ENCODE data around the gene LPCAT1. TPM values are rescaled to one million over a fixed set of nuclear protein-coding genes. Genes with fewer than 3 reads are reported as not detected.
A peak's percentile ranks its signal among the peaks of the same experiment; 100 is the strongest.

Gene LPCAT1
- total and polyA plus RNA-seq, 2 of the 13 experiments (the other 11 are each of a cell fraction or from before 2014, with no cell fraction given): 29.8 to 90.6 TPM

DNA sequence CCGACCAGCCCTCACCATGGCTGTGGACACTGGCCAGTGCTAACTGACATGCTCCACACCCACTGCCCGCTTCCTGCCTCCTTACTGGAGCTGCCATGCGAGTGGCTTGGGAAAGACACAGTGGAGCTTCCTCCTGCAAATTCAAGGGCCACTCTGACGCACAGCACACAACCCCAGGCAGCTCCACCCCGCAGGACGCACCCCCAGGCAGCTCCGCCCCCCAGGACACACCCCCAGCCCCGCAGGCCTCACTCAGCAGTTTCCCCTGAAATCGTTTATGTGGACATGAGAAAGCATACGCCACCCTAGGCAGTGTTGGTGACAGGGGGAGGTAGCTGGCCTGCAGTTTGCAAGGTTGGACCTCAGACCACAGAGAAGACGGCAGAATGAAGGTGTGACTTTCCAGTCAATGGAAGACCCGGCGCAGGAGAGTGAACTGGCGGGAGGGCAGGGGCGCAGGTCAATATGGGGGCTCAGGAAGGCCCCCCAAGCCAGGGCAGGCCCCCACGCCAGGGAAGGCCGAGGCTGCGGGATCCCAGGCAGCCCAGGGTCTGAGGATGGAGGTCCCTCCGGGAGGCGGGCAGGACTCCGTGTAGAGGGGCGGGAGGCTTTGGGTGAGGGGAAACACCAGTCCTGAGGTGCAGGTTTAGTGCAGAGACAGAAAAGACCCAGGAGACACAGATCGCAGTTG, 21.6 kb downstream of the LPCAT1 start:
- H3K9ac ChIP-seq (ENCODE audit: insufficient read depth, low read depth, low read length): no peak overlapping the region
- no peaks in the 10 kb centered on the region for H3K27me3 ChIP-seq (ENCODE audit: control insufficient read depth in 1 of 2, insufficient read depth in 2 of 2, low read length in 2 of 2)
- in situ Hi-C loops (cut with HindIII; ENCODE audit: extremely low pct_ligation_motif_present, low pct_unique_long_range_greater_than_20kb) (loop anchor here (25.0 kb wide), 1 partner anchor 135 kb away; no protein-coding TSS in a partner anchor), intact Hi-C loops (cut with micrococcal nuclease; ENCODE audit: unreplicated experiment) (no loop called here)
- no peak for FAIRE-seq
- H3K4me2 ChIP-seq (ENCODE audit: low read depth, low read length): no peak overlapping the region
- ATAC-seq: peak; percentile 9; the same call in 1 of the 3 replicates
- no peaks in the 10 kb centered on the region for H3K9me3 ChIP-seq (ENCODE audit: low read length)
- no peak for TF ChIP-seq ZNF556 (CRISPR knock-in tag; IDR thresholded peaks at IDR 0.05; ENCODE audit: borderline replicate concordance)
- TF ChIP-seq, protein P1, sequence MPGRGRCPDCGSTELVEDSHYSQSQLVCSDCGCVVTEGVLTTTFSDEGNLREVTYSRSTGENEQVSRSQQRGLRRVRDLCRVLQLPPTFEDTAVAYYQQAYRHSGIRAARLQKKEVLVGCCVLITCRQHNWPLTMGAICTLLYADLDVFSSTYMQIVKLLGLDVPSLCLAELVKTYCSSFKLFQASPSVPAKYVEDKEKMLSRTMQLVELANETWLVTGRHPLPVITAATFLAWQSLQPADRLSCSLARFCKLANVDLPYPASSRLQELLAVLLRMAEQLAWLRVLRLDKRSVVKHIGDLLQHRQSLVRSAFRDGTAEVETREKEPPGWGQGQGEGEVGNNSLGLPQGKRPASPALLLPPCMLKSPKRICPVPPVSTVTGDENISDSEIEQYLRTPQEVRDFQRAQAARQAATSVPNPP (CRISPR knock-in tag; IDR thresholded peaks at IDR 0.05): no peak
- TF ChIP-seq KLF9 (CRISPR knock-in tag; IDR thresholded peaks at IDR 0.05; ENCODE audit: low read depth): no peak
- TF ChIP-seq TBX3 (IDR thresholded peaks at IDR 0.05; ENCODE audit: borderline replicate concordance): no peak
- TF ChIP-seq, protein P2, sequence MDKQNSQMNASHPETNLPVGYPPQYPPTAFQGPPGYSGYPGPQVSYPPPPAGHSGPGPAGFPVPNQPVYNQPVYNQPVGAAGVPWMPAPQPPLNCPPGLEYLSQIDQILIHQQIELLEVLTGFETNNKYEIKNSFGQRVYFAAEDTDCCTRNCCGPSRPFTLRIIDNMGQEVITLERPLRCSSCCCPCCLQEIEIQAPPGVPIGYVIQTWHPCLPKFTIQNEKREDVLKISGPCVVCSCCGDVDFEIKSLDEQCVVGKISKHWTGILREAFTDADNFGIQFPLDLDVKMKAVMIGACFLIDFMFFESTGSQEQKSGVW (CRISPR knock-in tag; IDR thresholded peaks at IDR 0.05; ENCODE audit: borderline replicate concordance): no peak
- no peak for TF ChIP-seq ZNF292 (CRISPR knock-in tag; IDR thresholded peaks at IDR 0.05; ENCODE audit: borderline replicate concordance, low read depth)
- TF ChIP-seq ARNT (IDR thresholded peaks at IDR 0.05): no peak
- TF ChIP-seq TAF1 (CRISPR knock-in tag; IDR thresholded peaks at IDR 0.05): no peak
- no peak for TF ChIP-seq FOXP1 (IDR thresholded peaks at IDR 0.05)
- TF ChIP-seq FOXP1 (CRISPR knock-in tag; IDR thresholded peaks at IDR 0.05): no peak
- TF ChIP-seq RFXAP (CRISPR knock-in tag; IDR thresholded peaks at IDR 0.05; ENCODE audit: borderline replicate concordance): no peak
- no peak for TF ChIP-seq ZFY (CRISPR knock-in tag; IDR thresholded peaks at IDR 0.05)
- no peak for TF ChIP-seq HNRNPUL1 (IDR thresholded peaks at IDR 0.05; ENCODE audit: low read depth, low read length)
- no peak for TF ChIP-seq HNRNPK (IDR thresholded peaks at IDR 0.05; ENCODE audit: low read depth, low read length, poor library complexity, severe bottlenecking)
- TF ChIP-seq NONO (IDR thresholded peaks at IDR 0.05): no peak
- no peak for TF ChIP-seq NONO (CRISPR knock-in tag; conservative IDR thresholded peaks at IDR 0.05)
- DNase-seq (ENCODE audit: low spot score): no peak
- no peak overlapping the region for H2AFZ ChIP-seq (ENCODE audit: low read length)
- no TSS peak for BruUV-seq (replicated peaks)
- H4K20me1 ChIP-seq (ENCODE audit: insufficient read depth, low read length): peaks cover 69% of the 10 kb centered on the region
- CTCF ChIA-PET (ENCODE audit: low intra/inter-chr PET ratio, low total read pairs): no interaction called here
- 93% methylated on average over 23 of the region's 23 CpGs for WGBS (ENCODE audit: low lambda C conversion rate)
- H3K36me3 ChIP-seq (replicated peaks in 1 of 2; ENCODE audit: control insufficient read depth in 1 of 2, insufficient read depth in 2 of 2, low read length in 2 of 2): peaks cover 24 to 48% of the 10 kb centered on the region in 2 experiments
- POLR2A ChIA-PET: no interaction called here
- no peak overlapping the region for H3K4me3 ChIP-seq (replicated peaks in 1 of 3; ENCODE audit: insufficient read depth in 1 of 3, low read depth in 2 of 3, low read length in 3 of 3)
- H3K4me1 ChIP-seq (ENCODE audit: insufficient read depth, low read length): no peaks in the 10 kb centered on the region
- peaks cover 67% of the 10 kb centered on the region for H3K79me2 ChIP-seq (ENCODE audit: insufficient read depth, low read length)
- no peak overlapping the region for H3K27ac ChIP-seq (ENCODE audit: extremely low read length, insufficient read depth, low read length)

Measured in HepG2 (cell line).